H1 (cell line): ENCODE data around the gene MVD. TPM values are rescaled to one million over a fixed set of nuclear protein-coding genes. Genes with fewer than 3 reads are reported as not detected.
A peak's percentile ranks its signal among the peaks of the same experiment; 100 is the strongest.

Experiments used
- ATF2 ChIP-seq: IDR thresholded peaks from 2 replicates; pipeline ENCODE4 v1.6.1; 2012; ENCODE audit warnings: low read length, inconsistent platforms
- CHD2 ChIP-seq: IDR thresholded peaks from 2 replicates; pipeline ENCODE4 v1.6.1; 2012; ENCODE audit warnings: low read length, improper control_type of control experiment
- CREB1 ChIP-seq: IDR thresholded peaks from 2 replicates; pipeline ENCODE4 v1.6.1; 2012; ENCODE audit warnings: inconsistent platforms
- CTBP2 ChIP-seq: IDR thresholded peaks from 2 replicates; pipeline ENCODE4 v1.7.0; 2011; ENCODE audit warnings: borderline replicate concordance, mild to moderate bottlenecking, moderate library complexity, mixed read lengths, low read length; ENCODE audit not compliant: insufficient read depth, insufficient read length
- EP300 ChIP-seq, 2 experiments: IDR thresholded peaks; 1 replicate in 1 of 2; 2 replicates in 1 of 2; pipeline ENCODE4 v1.6.1; 2011 to 2012; ENCODE audit warnings: low read depth in 2 of 2, low read length in 2 of 2, mild to moderate bottlenecking in 2 of 2, borderline replicate concordance in 1 of 2, inconsistent platforms in 1 of 2, moderate library complexity in 1 of 2
- JUN ChIP-seq: IDR thresholded peaks from 2 replicates; pipeline ENCODE4 v1.6.1; 2011; ENCODE audit warnings: low read depth, mild to moderate bottlenecking, improper control_type of control experiment, low read length
- KDM4A ChIP-seq: IDR thresholded peaks from one replicate; pipeline ENCODE4 v1.7.1; 2012; ENCODE audit warnings: low read depth, mild to moderate bottlenecking, moderate library complexity, low read length, inconsistent platforms; ENCODE audit not compliant: severe bottlenecking
- MAFK ChIP-seq: IDR thresholded peaks from 2 replicates; pipeline ENCODE4 v1.6.1; 2012; ENCODE audit warnings: low read depth, mild to moderate bottlenecking, improper control_type of control experiment, low read length
- MAX ChIP-seq: IDR thresholded peaks from 2 replicates; pipeline ENCODE4 v1.6.1; 2012; ENCODE audit warnings: inconsistent platforms
- NRF1 ChIP-seq: IDR thresholded peaks from 2 replicates; pipeline ENCODE4 v1.6.1; 2011; ENCODE audit warnings: mild to moderate bottlenecking, low read depth, low read length, improper control_type of control experiment
- PHF8 ChIP-seq: fragments of 200-600 bp; sonication (generic); conservative IDR thresholded peaks from 2 replicates; pipeline ENCODE4 v1.7.1; 2012; ENCODE audit warnings: low read depth, mild to moderate bottlenecking, inconsistent platforms, low read length, moderate library complexity
- POLR2A ChIP-seq, 2 experiments: IDR thresholded peaks; 1 replicate in 1 of 2; 2 replicates in 1 of 2; pipeline ENCODE4 v1.6.1; 2011; ENCODE audit warnings: low read depth in 2 of 2, low read length in 2 of 2, mild to moderate bottlenecking in 2 of 2; ENCODE audit errors: control extremely low read depth in 1 of 2
- POLR2AphosphoS5 ChIP-seq: IDR thresholded peaks from 2 replicates; pipeline ENCODE4 v1.6.1; 2011; ENCODE audit warnings: low read depth, low read length
- RBBP5 ChIP-seq: IDR thresholded peaks from 2 replicates; pipeline ENCODE4 v1.7.1; 2012; ENCODE audit warnings: low read depth, mild to moderate bottlenecking, inconsistent platforms, low read length, moderate library complexity, borderline replicate concordance
- RXRA ChIP-seq: IDR thresholded peaks from 2 replicates; pipeline ENCODE4 v1.6.1; 2011; ENCODE audit warnings: low read depth, mild to moderate bottlenecking, low read length, moderate library complexity; ENCODE audit not compliant: insufficient read depth
- SIN3A ChIP-seq, 2 experiments: IDR thresholded peaks in 1 of 2; conservative IDR thresholded peaks in 1 of 2; 2 replicates each; pipeline ENCODE4 v1.6.1; 2011 to 2012; ENCODE audit warnings: low read length in 2 of 2, improper control_type of control experiment in 1 of 2, low read depth in 1 of 2, mild to moderate bottlenecking in 1 of 2
- SP4 ChIP-seq: IDR thresholded peaks from 2 replicates; pipeline ENCODE4 v1.6.1; 2012; ENCODE audit warnings: low read length, inconsistent platforms
- TAF1 ChIP-seq: IDR thresholded peaks from 2 replicates; pipeline ENCODE4 v1.6.1; 2011; ENCODE audit warnings: mild to moderate bottlenecking, low read depth, low read length
- TAF7 ChIP-seq: optimal IDR thresholded peaks from 2 replicates; pipeline ENCODE3; 2011; ENCODE audit warnings: low read depth, mild to moderate bottlenecking, inconsistent platforms, low read length, moderate library complexity, borderline replicate concordance
- TBP ChIP-seq: IDR thresholded peaks from 2 replicates; pipeline ENCODE4 v1.6.1; 2011; ENCODE audit warnings: low read depth, low read length, improper control_type of control experiment
- polyA plus RNA-seq, 7 experiments: library from polyadenylated mRNA; depleted of rRNA in 3 of 7; stranded (reverse) in 5 of 7; unstranded in 2 of 7; fragments of >200 nt in 5 of 7; fragments of 200-250 nt in 2 of 7; gene quantifications; 1 replicate in 5 of 7; 2 replicates in 1 of 7; 4 replicates in 1 of 7; pipeline versions ENCODE4 v1.2.1 to v1.2.3, GENCODE V29; 2011 to 2013; ENCODE audit warnings: missing spikeins in 2 of 7, mixed read lengths in 2 of 7
- total RNA-seq: library from RNA; stranded (reverse); fragmentation: NEBNext Ultra II Directional; extraction: Animal tissue kit (Norgen Biotek cat#: 25700); gene quantifications from 2 replicates; pipeline ENCODE4 v1.2.1, GENCODE V29; 2021

Gene MVD
- total and polyA plus RNA-seq, 2 of the 8 experiments (the other 6 are each of a cell fraction or from before 2014, with no cell fraction given), result 47.2 to 77.3 TPM

GRCh38 chr16:88662843-88663606 lies at the start of gene MVD (continued):
- 0 out of 2 replicates have a peak, but pooled peaks have one; percentile 62 for TF ChIP-seq SP4
- TF ChIP-seq ATF2, result no peak
- TF ChIP-seq TBP, result peak; percentile 88
- TF ChIP-seq KDM4A, result peak; percentile 81
- TF ChIP-seq TAF7, result peak; percentile 80
- TF ChIP-seq CTBP2, result no peak
- peak; percentile 70 for TF ChIP-seq POLR2AphosphoS5
- TF ChIP-seq CREB1, result peak; percentile 94
- TF ChIP-seq RXRA, result no peak
- 0 out of 3 replicates have a peak, but pooled peaks of 1 of the 2 experiments have one; percentile 13 for TF ChIP-seq EP300 (IDR thresholded peaks at IDR 0.05; ENCODE audit: borderline replicate concordance in 1 of 2, low read depth in 2 of 2, low read length in 2 of 2)
- TF ChIP-seq MAX, result peak; percentile 82
- TF ChIP-seq JUN, result no peak
- peak; percentile 69 for TF ChIP-seq CHD2
- TF ChIP-seq POLR2A (IDR thresholded peaks at IDR 0.05; ENCODE audit: control extremely low read depth in 1 of 2, low read depth in 2 of 2, low read length in 2 of 2), result peak in 1 of 2 experiments; percentile 62; a peak in 1 of 3 replicates
- peak; percentile 91 for TF ChIP-seq TAF1
- TF ChIP-seq PHF8, result peak; percentile 63
- no peak for TF ChIP-seq MAFK
- TF ChIP-seq RBBP5, result no peak; the same call in 1 of the 2 replicates
- peak in 1 of 2 experiments; percentile 44; a peak in 2 of 4 replicates for TF ChIP-seq SIN3A (conservative IDR thresholded peaks at IDR 0.05 in 1 of 2, IDR thresholded peaks at IDR 0.05 in 1 of 2; ENCODE audit: low read depth in 1 of 2, low read length in 2 of 2)
- TF ChIP-seq NRF1, result peak; percentile 64
